Liver (tissue), 9 donors: Measurements from ENCODE around the gene BOLA1. TPM values are rescaled to one million over a fixed set of nuclear protein-coding genes. Genes with fewer than 3 reads are reported as not detected.

Source experiments
- DNase-seq: peaks from one replicate; pipeline ENCODE4 v3.0.0-alpha.2; 2017; ENCODE audit warnings: low spot score
- H3K27ac ChIP-seq, 2 donors: one replicate each; pipeline ENCODE4 v1.7.0; 2013; ENCODE audit warnings: inconsistent platforms in 2 of 2, low read length in 2 of 2, control low read depth in 1 of 2, low read depth in 1 of 2, mild to moderate bottlenecking in 1 of 2
- H3K27me3 ChIP-seq, 4 donors: one replicate each; pipeline versions ENCODE4 v1.6.1 to v1.7.0; 2013; ENCODE audit warnings: low read length in 3 of 4, inconsistent platforms in 1 of 4, mild to moderate bottlenecking in 1 of 4, moderate library complexity in 1 of 4; ENCODE audit not compliant: control insufficient read depth in 4 of 4, insufficient read depth in 4 of 4
- H3K36me3 ChIP-seq, 4 donors: one replicate each; pipeline versions ENCODE4 v1.6.1 to v1.7.0; 2013; ENCODE audit warnings: low read length in 3 of 4, mild to moderate bottlenecking in 3 of 4, low read depth in 1 of 4, moderate library complexity in 1 of 4; ENCODE audit not compliant: control insufficient read depth in 4 of 4, insufficient read depth in 3 of 4
- H3K4me1 ChIP-seq, 4 donors: one replicate each; pipeline versions ENCODE4 v1.6.1 to v1.7.0; 2013; ENCODE audit warnings: low read length in 3 of 4, mild to moderate bottlenecking in 3 of 4, moderate library complexity in 1 of 4; ENCODE audit not compliant: control insufficient read depth in 4 of 4, insufficient read depth in 4 of 4
- H3K4me3 ChIP-seq, 3 donors: one replicate each; pipeline versions ENCODE4 v1.6.1 to v1.7.0; 2013; ENCODE audit warnings: low read length in 3 of 3, control low read depth in 1 of 3, low read depth in 1 of 3, mild to moderate bottlenecking in 1 of 3
- H3K9ac ChIP-seq, 2 donors: one replicate each; pipeline ENCODE4 v1.7.0; 2013; ENCODE audit warnings: low read length in 2 of 2, mild to moderate bottlenecking in 2 of 2, moderate library complexity in 2 of 2, control low read depth in 1 of 2, low read depth in 1 of 2
- H3K9me3 ChIP-seq, 4 donors: one replicate each; pipeline versions ENCODE4 v1.6.1 to v1.7.0; 2013; ENCODE audit warnings: low read length in 3 of 4; ENCODE audit not compliant: control insufficient read depth in 4 of 4
- ATF3 ChIP-seq: IDR thresholded peaks from 2 replicates; pipeline ENCODE4 v1.6.1; 2016; ENCODE audit warnings: antibody characterized with exemption
- CTCF ChIP-seq: fragments of 150-350 bp; IDR thresholded peaks from 2 replicates; pipeline ENCODE4 v1.5.1; 2017; ENCODE audit warnings: improper control_type of control experiment, low read depth, low read length; ENCODE audit not compliant: missing input control
- EGR1 ChIP-seq, 2 donors: IDR thresholded peaks; 2 replicates each; pipeline ENCODE4 v1.6.1; 2016 to 2018; ENCODE audit warnings: antibody characterized with exemption in 2 of 2, low read depth in 2 of 2
- FOXA2 ChIP-seq: IDR thresholded peaks from 2 replicates; pipeline ENCODE4 v1.6.1; 2016; ENCODE audit warnings: antibody characterized with exemption
- HNF4A ChIP-seq, 2 donors: conservative IDR thresholded peaks; 2 replicates each; pipeline ENCODE4 v1.6.1; 2016; ENCODE audit warnings: antibody characterized with exemption in 2 of 2, mild to moderate bottlenecking in 2 of 2
- HNF4G ChIP-seq: IDR thresholded peaks from 2 replicates; pipeline ENCODE4 v1.6.1; 2016; ENCODE audit warnings: antibody characterized with exemption
- JUND ChIP-seq, 2 donors: IDR thresholded peaks; 2 replicates each; pipeline ENCODE4 v1.6.1; 2016; ENCODE audit warnings: antibody characterized with exemption in 2 of 2
- MAX ChIP-seq: IDR thresholded peaks from 2 replicates; pipeline ENCODE4 v1.6.1; 2016; ENCODE audit warnings: antibody characterized with exemption
- RAD21 ChIP-seq, 2 donors: IDR thresholded peaks; 2 replicates each; pipeline ENCODE4 v1.6.1; 2016; ENCODE audit warnings: antibody characterized with exemption in 2 of 2, mild to moderate bottlenecking in 2 of 2
- REST ChIP-seq: IDR thresholded peaks from 2 replicates; pipeline ENCODE4 v1.6.1; 2016; ENCODE audit warnings: antibody characterized with exemption, mild to moderate bottlenecking
- RXRA ChIP-seq, 2 donors: IDR thresholded peaks; 2 replicates each; pipeline ENCODE4 v1.6.1; 2017 to 2018; ENCODE audit warnings: antibody characterized with exemption in 2 of 2, mild to moderate bottlenecking in 1 of 2
- SP1 ChIP-seq: IDR thresholded peaks from 2 replicates; pipeline ENCODE4 v1.6.1; 2018; ENCODE audit warnings: antibody characterized with exemption, mild to moderate bottlenecking
- TAF1 ChIP-seq: conservative IDR thresholded peaks from 2 replicates; pipeline ENCODE4 v1.6.1; 2016; ENCODE audit warnings: antibody characterized with exemption, mild to moderate bottlenecking
- YY1 ChIP-seq: IDR thresholded peaks from 2 replicates; pipeline ENCODE4 v1.6.1; 2016; ENCODE audit warnings: antibody characterized with exemption, mild to moderate bottlenecking
- ZBTB33 ChIP-seq: IDR thresholded peaks from 2 replicates; pipeline ENCODE4 v1.6.1; 2016; ENCODE audit warnings: antibody characterized with exemption
- WGBS: extraction: QIAGEN DNeasy Blood & Tissue Kit; methylation state at CpG from one replicate; pipeline ENCODE4 v1.1.7; 2013; 5-methylcytosine and 5-hydroxymethylcytosine counted together
- polyA plus RNA-seq, 2 donors: library from polyadenylated mRNA; stranded (reverse) in 1 of 2; unstranded in 1 of 2; fragments of 200-250 nt in 1 of 2; fragments of >200 nt in 1 of 2; fragmentation: Nextera tagmentation in 1 of 2; extraction: Ambion mirVana in 1 of 2; gene quantifications; one replicate each; pipeline versions ENCODE4 v1.2.1 to v1.2.3, GENCODE V29; 2013 to 2015
- total RNA-seq, 2 donors: library from RNA; depleted of rRNA; stranded (reverse); fragments of >200 nt; gene quantifications; one replicate each; pipeline ENCODE4 v1.2.3, GENCODE V29; 2014
- donor health status: healthy.
- donor health status: healthy.
- donor health status: healthy.
- donor health status: healthy.
- donor health status: healthy.

BOLA1 gene
- total and polyA plus RNA-seq, 4 donors: 10.2 to 22.1 (median 11.6) TPM

DNA sequence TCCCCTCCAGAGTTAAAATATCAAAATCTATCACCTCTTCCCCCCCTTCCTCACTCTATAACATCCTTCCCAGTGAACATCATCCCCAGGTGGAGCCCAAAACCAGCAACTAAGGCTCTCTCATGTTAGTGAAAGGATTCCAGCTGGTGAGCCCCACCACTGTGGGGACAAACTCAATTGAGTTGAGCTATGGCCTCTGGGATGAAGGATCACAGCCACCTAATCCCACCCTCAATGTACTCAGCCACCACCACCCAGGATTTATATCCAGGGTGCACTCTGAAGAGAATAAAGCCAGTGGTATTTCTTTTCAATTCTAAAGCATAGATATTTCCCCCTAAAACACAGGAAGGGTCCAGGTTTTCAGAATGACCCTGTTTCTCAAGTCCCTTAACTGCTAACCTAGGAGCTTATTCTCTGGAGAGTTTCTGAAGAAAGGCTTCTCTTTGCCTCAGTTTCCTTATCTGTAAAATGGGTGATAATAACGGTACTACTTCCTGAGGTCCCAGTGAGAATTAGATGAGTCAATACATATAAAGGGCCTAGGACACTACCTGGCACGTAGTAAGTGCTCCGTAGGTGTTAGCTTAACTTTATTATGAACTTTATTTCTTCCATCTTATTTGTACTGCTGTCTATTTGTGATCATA is 15.6 kb upstream of the BOLA1 start (continued):
- no peak for TF ChIP-seq REST

GRCh38 chr1:149884433-149885338 is 14.7 kb upstream of the BOLA1 start:
- H3K4me3 ChIP-seq: peak overlapping the region; percentile 55 to 77 (median 60)
- DNase-seq: no peak
- peaks cover 6 to 38% (median 19%) of the 10 kb centered on the region in 4 donors for H3K4me1 ChIP-seq
- no peaks in the 10 kb centered on the region for H3K36me3 ChIP-seq
- H3K27me3 ChIP-seq: no peaks in the 10 kb centered on the region
- peak overlapping the region; percentile 64 to 100 for H3K9ac ChIP-seq
- TF ChIP-seq ATF3 (no peak), RAD21 (IDR thresholded peaks at IDR 0.05) (no peak), RXRA (IDR thresholded peaks at IDR 0.05) (no peak), MAX (no peak), TAF1 (no peak), SP1 (no peak), EGR1 (IDR thresholded peaks at IDR 0.05; ENCODE audit: low read depth in 2 of 2) (no peak), JUND (IDR thresholded peaks at IDR 0.05) (no peak), HNF4G (no peak), CTCF (no peak), ZBTB33 (no peak), FOXA2 (no peak), YY1 (no peak), HNF4A (conservative IDR thresholded peaks at IDR 0.05) (no peak)
- no peaks in the 10 kb centered on the region for H3K9me3 ChIP-seq
- peak overlapping the region; percentile 100 for H3K27ac ChIP-seq
- WGBS: 6% methylated on average over 9 of the region's 9 CpGs
